PC-9 (cell line): ENCODE measurements around the gene CERKL.

Source experiments
- CTCF ChIP-seq: fragments of 200-600 bp; sonication (generic); conservative IDR thresholded peaks from 2 replicates; pipeline ENCODE4 v1.6.1; 2017; ENCODE audit warnings: mixed run types, antibody characterized with exemption, mild to moderate bottlenecking, moderate library complexity
- EZH2 ChIP-seq: fragments of 200-600 bp; sonication (generic); IDR thresholded peaks from 2 replicates; pipeline ENCODE4 v1.8.0; 2017; ENCODE audit warnings: antibody characterized with exemption, low read depth

DNA sequence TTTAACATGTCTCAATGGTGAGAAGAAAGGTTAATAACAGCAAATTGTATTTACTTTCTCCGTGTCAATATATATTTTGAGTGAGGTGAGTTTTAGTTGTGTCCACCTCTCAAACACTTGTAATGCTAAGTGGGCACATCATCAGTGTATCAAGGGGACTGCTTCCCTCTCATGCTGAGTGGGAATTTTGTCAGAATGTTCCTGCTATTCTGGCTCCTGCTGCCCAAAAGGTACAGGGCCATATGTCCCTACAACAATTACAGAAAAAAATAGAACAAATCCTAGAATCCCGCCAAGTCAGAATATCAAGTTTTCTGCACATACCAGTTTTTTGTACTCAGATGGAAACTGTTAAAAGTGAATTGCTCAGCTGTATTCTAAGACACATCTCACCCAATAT lies 5.4 kb upstream of the CERKL start:
- TF ChIP-seq CTCF (no peak), EZH2 (no peak)
